HL-60 (cell line): ENCODE results near the gene CATSPERE.

Experiments
- DNase-seq, 2 experiments: peaks; one replicate each; pipeline ENCODE4 v3.0.0-alpha.2; 2010 to 2020; ENCODE audit warnings: low read depth in 1 of 2, low spot score in 1 of 2
- H3K27ac ChIP-seq: fragments of 250-450 bp; sonication (Bioruptor Pico); replicated peaks from 2 replicates; pipeline ENCODE4 v1.5.1; 2020; ENCODE audit warnings: mild to moderate bottlenecking, moderate library complexity
- H3K27me3 ChIP-seq: fragments of 250-450 bp; sonication (Bioruptor Pico); 2 replicates; pipeline ENCODE4 v1.5.1; 2021; ENCODE audit warnings: mild to moderate bottlenecking, moderate library complexity; ENCODE audit not compliant: insufficient read depth, poor library complexity, severe bottlenecking
- H3K4me3 ChIP-seq: replicated peaks from 2 replicates; pipeline ENCODE4 v1.5.1; 2011; ENCODE audit warnings: mild to moderate bottlenecking, control low read depth, low read length; ENCODE audit not compliant: insufficient read depth
- GABPA ChIP-seq: IDR thresholded peaks from 2 replicates; pipeline ENCODE4 v1.6.1; 2012; ENCODE audit warnings: low read depth
- POLR2AphosphoS5 ChIP-seq: IDR thresholded peaks from 2 replicates; pipeline ENCODE4 v1.6.1; 2012; ENCODE audit warnings: low read depth
- SPI1 ChIP-seq: IDR thresholded peaks from 2 replicates; pipeline ENCODE4 v1.6.1; 2012; ENCODE audit warnings: low read depth, mild to moderate bottlenecking, borderline replicate concordance
- TF ChIP-seq, protein P1 (sequence below): IDR thresholded peaks from one replicate; pipeline ENCODE4 v1.5.1; 2011; ENCODE audit warnings: low read length, control low read depth, inconsistent platforms; ENCODE audit not compliant: insufficient read depth
- TF ChIP-seq, protein P2 (sequence below): IDR thresholded peaks from 2 replicates; pipeline ENCODE4 v1.6.1; 2012; ENCODE audit warnings: low read depth; ENCODE audit not compliant: insufficient replicate concordance

The CATSPERE gene

DNA sequence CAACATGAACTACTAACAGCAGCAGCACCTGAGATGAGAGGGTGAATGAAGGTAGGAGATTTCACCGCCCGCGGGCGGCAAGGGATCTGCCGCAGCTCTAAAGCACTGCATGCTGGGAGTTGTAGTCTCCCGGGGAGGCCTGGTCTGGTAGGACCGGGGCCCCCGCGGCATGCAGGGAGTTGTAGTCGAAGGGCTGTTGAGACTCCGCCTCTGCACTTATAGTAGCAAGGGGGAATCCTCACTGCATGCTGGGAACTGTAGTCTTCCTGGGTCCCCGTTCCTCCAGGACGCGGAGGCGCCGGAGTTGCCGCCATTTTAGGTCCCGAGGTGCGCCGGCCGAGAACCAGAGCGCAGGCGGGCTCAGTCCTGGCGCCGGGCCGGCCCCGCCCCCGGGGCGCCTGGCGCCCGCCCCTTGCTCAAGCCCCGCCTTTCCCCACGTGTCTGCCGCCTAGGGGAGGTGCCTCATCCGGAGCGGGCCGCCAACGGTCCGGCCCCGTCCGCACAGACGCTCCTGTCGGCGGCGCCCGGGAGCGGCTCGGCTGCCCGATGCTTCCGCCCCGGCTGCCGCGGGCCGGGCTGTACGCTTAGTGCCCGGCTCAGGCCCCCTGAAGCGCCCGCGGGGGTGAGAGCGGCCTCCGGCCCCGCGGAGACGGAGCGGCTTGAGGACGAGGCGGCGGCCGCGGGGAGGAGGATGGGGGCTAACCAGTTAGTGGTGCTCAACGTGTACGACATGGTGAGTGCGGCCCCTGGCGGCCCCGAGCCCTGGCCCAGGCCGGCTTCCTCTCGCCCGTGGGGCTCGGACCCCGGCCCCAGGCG lies 191.8 kb downstream of the CATSPERE start, which contains the start of gene DESI2:
Gene DESI2 (plus strand): TSS at position 504 of the 816 bp plus-strand sequence. CDS start 188 bp downstream, at position 692.
- Histone ChIP-seq H3K27me3 (no peaks in the 10 kb centered on the region), H3K4me3 (peak within 1 kb of the TSS; percentile 89), H3K27ac (peak within 1 kb of the TSS; percentile 81)
- peak; percentile 97 to 100 for DNase-seq
- TF ChIP-seq SPI1 (peak; percentile 15; the same call in 1 of the 2 replicates), GABPA (peak; percentile 43), POLR2AphosphoS5 (peak; percentile 56; the same call in 1 of the 2 replicates)
- TF ChIP-seq, protein P1, sequence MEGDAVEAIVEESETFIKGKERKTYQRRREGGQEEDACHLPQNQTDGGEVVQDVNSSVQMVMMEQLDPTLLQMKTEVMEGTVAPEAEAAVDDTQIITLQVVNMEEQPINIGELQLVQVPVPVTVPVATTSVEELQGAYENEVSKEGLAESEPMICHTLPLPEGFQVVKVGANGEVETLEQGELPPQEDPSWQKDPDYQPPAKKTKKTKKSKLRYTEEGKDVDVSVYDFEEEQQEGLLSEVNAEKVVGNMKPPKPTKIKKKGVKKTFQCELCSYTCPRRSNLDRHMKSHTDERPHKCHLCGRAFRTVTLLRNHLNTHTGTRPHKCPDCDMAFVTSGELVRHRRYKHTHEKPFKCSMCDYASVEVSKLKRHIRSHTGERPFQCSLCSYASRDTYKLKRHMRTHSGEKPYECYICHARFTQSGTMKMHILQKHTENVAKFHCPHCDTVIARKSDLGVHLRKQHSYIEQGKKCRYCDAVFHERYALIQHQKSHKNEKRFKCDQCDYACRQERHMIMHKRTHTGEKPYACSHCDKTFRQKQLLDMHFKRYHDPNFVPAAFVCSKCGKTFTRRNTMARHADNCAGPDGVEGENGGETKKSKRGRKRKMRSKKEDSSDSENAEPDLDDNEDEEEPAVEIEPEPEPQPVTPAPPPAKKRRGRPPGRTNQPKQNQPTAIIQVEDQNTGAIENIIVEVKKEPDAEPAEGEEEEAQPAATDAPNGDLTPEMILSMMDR = no peak
- TF ChIP-seq, protein P2, sequence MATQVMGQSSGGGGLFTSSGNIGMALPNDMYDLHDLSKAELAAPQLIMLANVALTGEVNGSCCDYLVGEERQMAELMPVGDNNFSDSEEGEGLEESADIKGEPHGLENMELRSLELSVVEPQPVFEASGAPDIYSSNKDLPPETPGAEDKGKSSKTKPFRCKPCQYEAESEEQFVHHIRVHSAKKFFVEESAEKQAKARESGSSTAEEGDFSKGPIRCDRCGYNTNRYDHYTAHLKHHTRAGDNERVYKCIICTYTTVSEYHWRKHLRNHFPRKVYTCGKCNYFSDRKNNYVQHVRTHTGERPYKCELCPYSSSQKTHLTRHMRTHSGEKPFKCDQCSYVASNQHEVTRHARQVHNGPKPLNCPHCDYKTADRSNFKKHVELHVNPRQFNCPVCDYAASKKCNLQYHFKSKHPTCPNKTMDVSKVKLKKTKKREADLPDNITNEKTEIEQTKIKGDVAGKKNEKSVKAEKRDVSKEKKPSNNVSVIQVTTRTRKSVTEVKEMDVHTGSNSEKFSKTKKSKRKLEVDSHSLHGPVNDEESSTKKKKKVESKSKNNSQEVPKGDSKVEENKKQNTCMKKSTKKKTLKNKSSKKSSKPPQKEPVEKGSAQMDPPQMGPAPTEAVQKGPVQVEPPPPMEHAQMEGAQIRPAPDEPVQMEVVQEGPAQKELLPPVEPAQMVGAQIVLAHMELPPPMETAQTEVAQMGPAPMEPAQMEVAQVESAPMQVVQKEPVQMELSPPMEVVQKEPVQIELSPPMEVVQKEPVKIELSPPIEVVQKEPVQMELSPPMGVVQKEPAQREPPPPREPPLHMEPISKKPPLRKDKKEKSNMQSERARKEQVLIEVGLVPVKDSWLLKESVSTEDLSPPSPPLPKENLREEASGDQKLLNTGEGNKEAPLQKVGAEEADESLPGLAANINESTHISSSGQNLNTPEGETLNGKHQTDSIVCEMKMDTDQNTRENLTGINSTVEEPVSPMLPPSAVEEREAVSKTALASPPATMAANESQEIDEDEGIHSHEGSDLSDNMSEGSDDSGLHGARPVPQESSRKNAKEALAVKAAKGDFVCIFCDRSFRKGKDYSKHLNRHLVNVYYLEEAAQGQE = peak; percentile 45

DNA sequence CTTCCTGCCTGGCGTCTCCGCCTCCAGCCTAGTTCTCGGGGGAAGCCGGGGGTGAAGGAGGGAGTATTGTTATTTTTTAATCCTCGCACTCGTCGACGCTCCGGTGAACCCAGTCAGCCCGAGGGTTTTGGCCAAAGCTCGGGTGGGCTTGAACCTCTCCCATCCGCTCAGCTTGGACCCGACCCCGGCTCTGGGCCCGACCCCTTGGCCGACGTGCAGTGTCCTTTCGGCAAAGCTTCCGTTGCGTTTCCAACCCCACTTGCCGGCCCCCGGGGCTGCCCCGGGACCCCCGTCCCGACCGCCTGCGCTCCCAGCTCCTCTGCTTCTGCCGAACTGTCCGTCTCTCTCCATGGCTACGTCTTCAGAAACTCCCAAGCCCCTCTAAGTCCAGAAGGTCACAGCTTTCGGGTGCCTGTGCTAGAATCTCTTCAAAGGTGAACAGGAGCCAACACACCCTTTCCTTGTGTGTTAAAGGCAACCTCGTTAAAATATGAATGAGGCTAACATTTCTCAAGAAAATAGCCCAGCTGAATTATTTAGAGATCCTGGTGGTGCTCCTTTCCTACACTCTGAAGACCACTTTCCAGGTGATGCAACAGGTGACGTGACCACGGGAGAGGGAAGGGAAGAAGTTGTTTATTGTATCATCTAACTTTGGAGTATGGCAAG lies 192.5 kb downstream of the CATSPERE start:
- Histone ChIP-seq H3K4me3 (peak overlapping the region; percentile 89), H3K27me3 (no peaks in the 10 kb centered on the region), H3K27ac (peak overlapping the region; percentile 81)
- TF ChIP-seq, protein P1 = no peak
- TF ChIP-seq POLR2AphosphoS5 = no peak
- DNase-seq = peak in 1 of 2 experiments; percentile 11

DNA sequence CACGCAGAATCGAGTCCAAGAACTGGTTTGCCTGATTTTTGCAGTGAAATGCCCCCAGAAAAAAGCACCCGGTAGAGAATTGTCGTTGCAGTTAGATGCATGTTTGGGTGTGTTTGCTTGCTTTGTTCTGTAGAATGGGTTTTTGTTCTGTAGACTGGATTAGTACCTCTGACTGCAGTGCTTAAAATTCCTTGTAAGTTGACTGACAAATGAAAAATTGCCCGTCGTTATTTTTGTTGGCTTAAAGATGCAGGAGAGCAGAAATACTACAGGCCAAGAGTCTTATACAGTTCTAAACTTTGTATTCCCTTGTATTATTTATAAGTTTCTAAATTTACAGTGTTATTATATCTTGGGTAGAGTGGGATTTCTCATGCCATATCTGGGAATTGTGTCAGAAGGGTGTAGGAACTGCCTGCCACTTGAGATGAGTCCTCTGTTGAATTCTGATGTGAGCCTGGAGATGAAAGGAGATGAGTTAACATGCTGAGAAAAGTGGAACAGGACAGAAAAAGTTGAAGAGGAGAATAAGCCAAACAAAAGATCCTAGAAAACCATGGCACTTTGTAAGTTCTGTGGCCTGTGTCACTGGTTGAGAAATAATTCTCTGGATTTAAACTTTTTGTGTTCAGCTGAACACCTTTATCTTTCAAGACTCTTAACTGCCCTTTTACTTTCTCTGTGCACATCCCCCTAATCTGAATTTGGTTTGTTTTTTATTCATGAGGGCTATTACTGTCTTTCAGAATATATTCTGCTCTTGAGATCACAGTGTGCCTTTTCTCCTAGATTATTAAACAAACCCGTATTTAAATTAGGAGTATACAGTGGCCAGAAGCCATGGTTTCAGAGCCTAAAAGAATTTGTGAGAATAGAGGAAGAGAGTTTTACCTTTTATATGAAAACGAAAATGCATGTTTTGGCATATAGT lies 193.3 kb downstream of the CATSPERE start:
- peak overlapping the region; percentile 81 for H3K27ac ChIP-seq
- no peak for DNase-seq
- peak overlapping the region; percentile 89 for H3K4me3 ChIP-seq
- TF ChIP-seq POLR2AphosphoS5 (no peak), GABPA (no peak), SPI1 (no peak)
- TF ChIP-seq, protein P2 = no peak
- TF ChIP-seq, protein P1 = no peak
- H3K27me3 ChIP-seq = no peaks in the 10 kb centered on the region
